Endothelial cell of umbilical vein (primary cell): Measurements from ENCODE around the gene NACA2. TPM values are rescaled to one million over a fixed set of nuclear protein-coding genes. Genes with fewer than 3 reads are reported as not detected.
"Not testable (repeated sequence)": the region's sequence is repeated elsewhere in the genome, so short reads cannot be mapped to it uniquely, and the experiment has no call there.

Experiments
- BruUV-seq: library from RNA; stranded (reverse); fragments of 400-500 nt; replicated peaks from 2 replicates; lab custom pipeline; 2021; lab: Mats Ljungman, UMichigan
- CTCF ChIA-PET: fragments of 300-600, 350-600 bp; sonication (Branson Sonifier 250); formaldehyde crosslinking; loops from one replicate; lab custom pipeline; 2021; ENCODE audit warnings: antibody characterized with exemption, inconsistent platforms; lab: Charles Lee
- POLR2A ChIA-PET: fragments of 300-600, 350-600 bp; sonication (Branson Sonifier 250); formaldehyde crosslinking; loops from one replicate; lab custom pipeline; 2021; ENCODE audit warnings: antibody characterized with exemption, inconsistent platforms; lab: Charles Lee
- DNase-seq: peaks from one replicate; pipeline ENCODE4 v3.0.0-alpha.2; 2011; ENCODE audit warnings: low read depth, low spot score
- FAIRE-seq: peaks from 2 replicates; lab custom pipeline; 2011; peaks lifted over from hg19 to GRCh38; lab: Jason Lieb, UNC
- H2AFZ ChIP-seq: 2 replicates; pipeline ENCODE4 v1.6.0; 2012; ENCODE audit warnings: low read depth, low read length, control low read depth, inconsistent platforms
- H3K27ac ChIP-seq: 2 replicates; pipeline ENCODE4 v1.5.1; 2011; ENCODE audit warnings: low read depth, mild to moderate bottlenecking, control low read depth, low read length, moderate library complexity; ENCODE audit not compliant: insufficient read depth
- H3K27me3 ChIP-seq, 2 experiments: 2 replicates each; pipeline versions ENCODE4 v1.6.0 to v1.6.1; 2011; ENCODE audit warnings: low read length in 2 of 2, mixed read lengths in 1 of 2; ENCODE audit not compliant: control insufficient read depth in 2 of 2, insufficient read depth in 2 of 2
- H3K36me3 ChIP-seq, 2 experiments: 2 replicates in 1 of 2; 3 replicates in 1 of 2; pipeline ENCODE4 v1.5.1; 2011; ENCODE audit warnings: low read length in 2 of 2, mild to moderate bottlenecking in 1 of 2, moderate library complexity in 1 of 2; ENCODE audit not compliant: control insufficient read depth in 2 of 2, insufficient read depth in 2 of 2; ENCODE audit errors: extremely low read depth in 1 of 2
- H3K4me1 ChIP-seq: 3 replicates; pipeline ENCODE4 v1.5.1; 2011; ENCODE audit warnings: mild to moderate bottlenecking, low read length; ENCODE audit not compliant: control insufficient read depth, insufficient read depth; ENCODE audit errors: extremely low read depth
- H3K4me2 ChIP-seq: 2 replicates; pipeline ENCODE4 v1.6.1; 2011; ENCODE audit warnings: low read length, control low read depth, mixed read lengths; ENCODE audit not compliant: insufficient read depth
- H3K4me3 ChIP-seq, 3 experiments: fragments of 200-600 bp in 1 of 3; sonication (generic), shearing (Covaris generic) in 1 of 3; replicated peaks in 1 of 3; 2 replicates each; pipeline ENCODE4 v1.5.1; 2011 to 2016; ENCODE audit warnings: control low read depth in 3 of 3, low read length in 3 of 3, mild to moderate bottlenecking in 2 of 3, inconsistent platforms in 1 of 3, low read depth in 1 of 3, moderate library complexity in 1 of 3; ENCODE audit not compliant: insufficient read depth in 1 of 3
- H3K79me2 ChIP-seq: 2 replicates; pipeline ENCODE4 v1.6.0; 2012; ENCODE audit warnings: low read length, inconsistent platforms; ENCODE audit not compliant: control insufficient read depth, insufficient read depth
- H3K9ac ChIP-seq: replicated peaks from 2 replicates; pipeline ENCODE3; 2011; ENCODE audit warnings: low read length, control low read depth; ENCODE audit not compliant: insufficient read depth; ENCODE audit errors: extremely low read depth
- H3K9me1 ChIP-seq: replicated peaks from 3 replicates; pipeline ENCODE4 v1.6.0; 2011; ENCODE audit warnings: mild to moderate bottlenecking, low read length; ENCODE audit not compliant: control insufficient read depth, insufficient read depth; ENCODE audit errors: extremely low read depth
- H3K9me3 ChIP-seq: replicated peaks from 2 replicates; pipeline ENCODE4 v1.5.1; 2012; ENCODE audit warnings: low read length, inconsistent platforms; ENCODE audit not compliant: control insufficient read depth, insufficient read depth
- H4K20me1 ChIP-seq: replicated peaks from 2 replicates; pipeline ENCODE3; 2011; ENCODE audit warnings: mild to moderate bottlenecking, low read length; ENCODE audit not compliant: control insufficient read depth, insufficient read depth; ENCODE audit errors: extremely low read depth
- CTCF ChIP-seq, 2 donors: IDR thresholded peaks; 1 replicate in 1 of 2; 2 replicates in 1 of 2; pipeline ENCODE4 v1.5.1; 2011; ENCODE audit warnings: low read length in 2 of 2, mild to moderate bottlenecking in 2 of 2, moderate library complexity in 2 of 2, control low read depth in 1 of 2, inconsistent platforms in 1 of 2, low read depth in 1 of 2; ENCODE audit not compliant: insufficient read depth in 1 of 2; ENCODE audit errors: extremely low read depth in 1 of 2
- EZH2 ChIP-seq: IDR thresholded peaks from 2 replicates; pipeline ENCODE4 v1.6.1; 2012; ENCODE audit warnings: borderline replicate concordance, low read depth, mild to moderate bottlenecking, moderate library complexity, low read length, inconsistent platforms; ENCODE audit not compliant: severe bottlenecking
- FOS ChIP-seq: IDR thresholded peaks from 2 replicates; pipeline ENCODE4 v1.6.1; 2011; ENCODE audit warnings: mild to moderate bottlenecking, low read length, moderate library complexity, borderline replicate concordance; ENCODE audit not compliant: insufficient read depth
- GATA2 ChIP-seq: IDR thresholded peaks from 2 replicates; pipeline ENCODE4 v1.7.0; 2011; ENCODE audit warnings: low read depth, mild to moderate bottlenecking, moderate library complexity, mixed read lengths, low read length; ENCODE audit not compliant: insufficient read length, insufficient read depth
- JUN ChIP-seq: IDR thresholded peaks from 2 replicates; pipeline ENCODE4 v1.6.1; 2011; ENCODE audit warnings: borderline replicate concordance, low read depth; ENCODE audit not compliant: insufficient read length, insufficient read depth
- MAX ChIP-seq: IDR thresholded peaks from 2 replicates; pipeline ENCODE4 v1.6.1; 2011; ENCODE audit not compliant: insufficient read depth, insufficient read length
- MYC ChIP-seq: IDR thresholded peaks from one replicate; pipeline ENCODE4 v1.6.1; 2011; ENCODE audit warnings: mild to moderate bottlenecking, low read depth, low read length
- POLR2A ChIP-seq: IDR thresholded peaks from 2 replicates; pipeline ENCODE4 v1.6.1; 2012; ENCODE audit warnings: low read depth, mild to moderate bottlenecking, control low read depth, low read length
- POLR2AphosphoS5 ChIP-seq: IDR thresholded peaks from 2 replicates; pipeline ENCODE4 v1.6.1; 2012; ENCODE audit warnings: low read depth, mild to moderate bottlenecking, control low read depth, low read length, moderate library complexity; ENCODE audit not compliant: insufficient read depth
- dilution Hi-C: fragments of 300-500 bp; cut with MboI; formaldehyde crosslinking; loops from one replicate; pipeline ENCODE4 v1.15.0; 2019; ENCODE audit warnings: low sequenced_read_pairs; ENCODE audit not compliant: extremely low pct_ligation_motif_present
- intact Hi-C: fragments of 100-400 bp; cut with micrococcal nuclease; formaldehyde crosslinking; loops from one replicate; pipeline ENCODE4 v1.10.0; 2022
- polyA plus RNA-seq, 4 experiments: library from polyadenylated mRNA; depleted of rRNA in 3 of 4; stranded (reverse) in 3 of 4; unstranded in 1 of 4; fragments of >200 nt; gene quantifications; 2 replicates each; pipeline versions ENCODE4 v1.2.1 to v1.2.3, GENCODE V29; 2011 to 2012; ENCODE audit warnings: missing spikeins in 1 of 4
- total RNA-seq: library from RNA; stranded (reverse); gene quantifications from 2 replicates; pipeline ENCODE4 v1.2.3, GENCODE V29; 2021

Gene NACA2
- total and polyA plus RNA-seq, 2 donors (not counting 3 experiments of a cell fraction or from before 2014, with no cell fraction given): not detected

- POLR2A ChIA-PET: interaction anchor here (0.7 kb wide), 1 partner anchor 137 kb away, joined by 3 read pairs; no protein-coding TSS in a partner anchor
- Histone ChIP-seq H3K9ac (no peak overlapping the region), H3K4me1 (no peaks in the 10 kb centered on the region), H3K79me2 (no peaks in the 10 kb centered on the region), H3K36me3 (no peaks in the 10 kb centered on the region), H2AFZ (no peak overlapping the region), H3K4me3 (no peak overlapping the region), H4K20me1 (no peaks in the 10 kb centered on the region), H3K9me3 (no peaks in the 10 kb centered on the region), H3K9me1 (no peaks in the 10 kb centered on the region), H3K4me2 (no peak overlapping the region), H3K27me3 (peaks cover 0 to 8% of the 10 kb centered on the region in 2 experiments), H3K27ac (no peak overlapping the region)
- no TSS peak for BruUV-seq
- TF ChIP-seq MAX (no peak), FOS (no peak), CTCF (IDR thresholded peaks at IDR 0.05; ENCODE audit: extremely low read depth in 1 of 2, insufficient read depth in 1 of 2, low read depth in 1 of 2, low read length in 2 of 2) (no peak), POLR2AphosphoS5 (no peak), JUN (no peak), POLR2A (no peak), GATA2 (no peak), MYC (no peak), EZH2 (no peak)
- CTCF ChIA-PET: interaction anchor here (1.0 to 6.6 kb wide), 2 partner anchors 9 to 174 kb away, joined by 3 to 87 read pairs; no protein-coding TSS in a partner anchor
- no peak for FAIRE-seq
- dilution Hi-C loops: no loop called here
- intact Hi-C loops: no loop called here
- DNase-seq: no peak
Observed at GRCh38 chr17:61587242-61587641, 3.8 kb downstream of the NACA2 start.

GRCh38 chr17:61586622-61587021 lies 4.4 kb downstream of the NACA2 start:
- FAIRE-seq, DNase-seq, H3K79me2 ChIP-seq, H3K36me3 ChIP-seq, H2AFZ ChIP-seq, H3K4me2 ChIP-seq, H3K9me3 ChIP-seq, H3K4me3 ChIP-seq, H3K9me1 ChIP-seq, H3K4me1 ChIP-seq, dilution Hi-C loops, POLR2A ChIA-PET, H4K20me1 ChIP-seq, H3K9ac ChIP-seq, intact Hi-C loops, BruUV-seq, H3K27ac ChIP-seq: not testable (repeated sequence)
- peaks cover 0 to 15% of the 10 kb centered on the region in 2 experiments for H3K27me3 ChIP-seq
- CTCF ChIA-PET: interaction anchor here (1.0 to 6.6 kb wide), 2 partner anchors 10 to 173 kb away, joined by 3 to 87 read pairs; no protein-coding TSS in a partner anchor
